ENCODE results near the gene GNG14.
A peak's percentile ranks its signal among the peaks of the same experiment; 100 is the strongest.

The GNG14 gene

DNA sequence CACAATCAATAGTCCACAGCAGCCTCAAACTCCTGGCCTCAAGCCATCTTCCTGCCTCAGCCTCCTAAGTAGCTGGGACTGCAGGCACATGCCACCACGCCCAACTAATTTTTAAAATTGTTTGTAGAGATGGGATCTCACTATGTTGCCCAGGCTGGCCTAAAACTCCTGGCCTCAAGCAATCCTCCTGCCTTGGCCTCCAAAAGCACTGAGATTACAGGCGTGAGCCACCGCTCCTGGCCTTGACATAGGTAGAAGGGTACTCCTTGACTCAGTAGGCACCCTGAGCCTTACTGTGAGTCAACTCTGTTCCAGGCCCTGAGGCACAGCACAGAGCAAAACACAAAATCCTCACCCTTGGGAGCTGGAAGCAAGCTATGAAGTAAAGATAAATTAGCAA lies 28.1 kb downstream of the GNG14 start:
- Histone ChIP-seq H3K36me3 (ENCODE audit: insufficient read depth, low read length) (peaks cover 89% of the 10 kb centered on the region), H3F3A (ENCODE audit: insufficient read depth, low read length) (no peaks in the 10 kb centered on the region), H3K27ac (ENCODE audit: low read depth, low read length, poor library complexity, severe bottlenecking) (no peak overlapping the region), H3K9me2 (ENCODE audit: low read depth, low read length) (no peaks in the 10 kb centered on the region), H3K4me1 (ENCODE audit: insufficient read depth, low read length, severe bottlenecking) (peaks cover 8% of the 10 kb centered on the region), H3K27me3 (ENCODE audit: insufficient read depth, low read length) (no peaks in the 10 kb centered on the region), H3K4me2 (ENCODE audit: low read length) (no peak overlapping the region), H3K9me3 (ENCODE audit: low read length) (no peaks in the 10 kb centered on the region), H4K20me1 (ENCODE audit: insufficient read depth, low read length) (no peaks in the 10 kb centered on the region), H2AFZ (ENCODE audit: low read length) (no peak overlapping the region), H3K4me3 (ENCODE audit: low read depth, low read length, poor library complexity, severe bottlenecking) (no peak overlapping the region), H3K79me2 (ENCODE audit: insufficient read depth, low read length) (peaks cover 29% of the 10 kb centered on the region), H3K9ac (ENCODE audit: low read length) (no peak overlapping the region)
- no peak for TF ChIP-seq EZH2 (IDR thresholded peaks at IDR 0.05; ENCODE audit: borderline replicate concordance, low read length)
- TF ChIP-seq, protein P1, sequence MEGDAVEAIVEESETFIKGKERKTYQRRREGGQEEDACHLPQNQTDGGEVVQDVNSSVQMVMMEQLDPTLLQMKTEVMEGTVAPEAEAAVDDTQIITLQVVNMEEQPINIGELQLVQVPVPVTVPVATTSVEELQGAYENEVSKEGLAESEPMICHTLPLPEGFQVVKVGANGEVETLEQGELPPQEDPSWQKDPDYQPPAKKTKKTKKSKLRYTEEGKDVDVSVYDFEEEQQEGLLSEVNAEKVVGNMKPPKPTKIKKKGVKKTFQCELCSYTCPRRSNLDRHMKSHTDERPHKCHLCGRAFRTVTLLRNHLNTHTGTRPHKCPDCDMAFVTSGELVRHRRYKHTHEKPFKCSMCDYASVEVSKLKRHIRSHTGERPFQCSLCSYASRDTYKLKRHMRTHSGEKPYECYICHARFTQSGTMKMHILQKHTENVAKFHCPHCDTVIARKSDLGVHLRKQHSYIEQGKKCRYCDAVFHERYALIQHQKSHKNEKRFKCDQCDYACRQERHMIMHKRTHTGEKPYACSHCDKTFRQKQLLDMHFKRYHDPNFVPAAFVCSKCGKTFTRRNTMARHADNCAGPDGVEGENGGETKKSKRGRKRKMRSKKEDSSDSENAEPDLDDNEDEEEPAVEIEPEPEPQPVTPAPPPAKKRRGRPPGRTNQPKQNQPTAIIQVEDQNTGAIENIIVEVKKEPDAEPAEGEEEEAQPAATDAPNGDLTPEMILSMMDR (IDR thresholded peaks at IDR 0.05; ENCODE audit: low read length) = no peak

DNA sequence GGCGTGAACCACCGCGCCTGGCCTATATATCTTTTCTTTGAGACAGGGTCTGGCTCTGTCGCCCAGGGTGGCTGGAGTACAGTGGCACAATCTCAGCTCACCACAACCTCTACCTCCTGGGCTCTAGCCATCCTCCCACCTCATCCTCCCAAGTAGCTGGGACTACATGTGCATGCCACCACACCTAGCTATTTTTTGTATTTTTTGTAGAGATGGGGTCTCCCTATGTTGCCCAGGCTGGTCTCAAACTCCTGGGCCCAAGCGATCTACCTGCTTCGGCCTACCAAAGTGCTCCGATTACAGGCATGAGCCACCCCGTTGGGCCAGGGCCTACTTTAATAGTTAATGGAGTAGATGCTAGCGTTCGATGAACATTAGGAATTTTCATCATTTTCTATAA lies 32.5 kb downstream of the GNG14 start:
- Histone ChIP-seq H3K36me3 (ENCODE audit: insufficient read depth, low read length) (peaks cover 52% of the 10 kb centered on the region), H3K79me2 (ENCODE audit: insufficient read depth, low read length) (peaks cover 54% of the 10 kb centered on the region), H3K4me2 (ENCODE audit: low read length) (peak overlapping the region; percentile 86), H3K4me1 (ENCODE audit: insufficient read depth, low read length, severe bottlenecking) (peaks cover 17% of the 10 kb centered on the region), H3K4me3 (ENCODE audit: low read depth, low read length, poor library complexity, severe bottlenecking) (peak overlapping the region; percentile 73), H3F3A (ENCODE audit: insufficient read depth, low read length) (no peaks in the 10 kb centered on the region), H3K9me2 (ENCODE audit: low read depth, low read length) (no peaks in the 10 kb centered on the region), H3K27ac (ENCODE audit: low read depth, low read length, poor library complexity, severe bottlenecking) (no peak overlapping the region), H3K27me3 (ENCODE audit: insufficient read depth, low read length) (no peaks in the 10 kb centered on the region), H3K9ac (ENCODE audit: low read length) (peak overlapping the region; percentile 90; the same call in 1 of the 2 replicates), H2AFZ (ENCODE audit: low read length) (no peak overlapping the region), H3K9me3 (ENCODE audit: low read length) (no peaks in the 10 kb centered on the region), H4K20me1 (ENCODE audit: insufficient read depth, low read length) (no peaks in the 10 kb centered on the region)
- TF ChIP-seq EZH2 (IDR thresholded peaks at IDR 0.05; ENCODE audit: borderline replicate concordance, low read length) = no peak
- TF ChIP-seq, protein P1 (IDR thresholded peaks at IDR 0.05; ENCODE audit: low read length) = no peak

DNA sequence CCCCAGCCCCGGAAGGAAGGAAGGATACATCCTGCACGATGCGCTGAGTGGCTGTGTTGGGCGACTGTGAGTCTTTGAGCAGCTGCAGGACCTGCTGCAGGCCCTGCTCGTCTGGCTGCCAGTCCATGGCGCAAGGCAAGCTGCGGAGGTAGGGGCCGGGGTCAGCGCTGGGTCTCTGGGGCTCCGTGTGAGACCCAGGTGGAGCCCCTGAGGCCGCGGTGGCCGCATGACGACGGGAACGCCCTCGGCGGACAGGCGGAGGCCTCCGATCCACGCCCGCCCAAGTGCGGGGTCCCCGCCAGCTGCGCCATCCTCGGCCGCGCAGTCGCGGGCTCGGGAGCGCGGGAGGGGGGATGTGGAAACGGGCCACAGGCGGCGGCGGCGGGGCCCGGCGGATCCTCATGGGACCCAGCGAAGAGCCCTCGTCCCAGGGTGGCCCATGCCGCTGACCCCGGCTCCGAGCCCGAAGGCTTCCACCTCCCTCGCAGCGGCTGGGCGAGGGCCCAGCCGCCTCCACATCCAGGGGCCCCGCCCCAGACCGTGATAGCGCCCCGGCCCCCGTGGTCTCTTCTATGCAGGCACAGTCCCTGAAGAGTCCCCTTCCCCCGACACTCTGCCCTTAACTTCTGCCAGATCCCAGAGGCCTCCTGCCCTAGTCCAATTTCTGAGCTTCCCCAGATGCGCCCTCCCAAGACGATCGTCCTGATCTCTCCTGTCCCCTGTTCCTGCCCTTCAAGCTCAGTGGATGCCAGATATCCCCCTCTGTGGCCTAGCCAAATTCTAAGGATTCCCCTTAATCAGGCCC lies 33.3 kb downstream of the GNG14 start:
- Histone ChIP-seq H3K36me3 (ENCODE audit: insufficient read depth, low read length) (peaks cover 45% of the 10 kb centered on the region), H3F3A (ENCODE audit: insufficient read depth, low read length) (no peaks in the 10 kb centered on the region), H3K4me3 (ENCODE audit: low read depth, low read length, poor library complexity, severe bottlenecking) (peak overlapping the region; percentile 73), H3K4me2 (ENCODE audit: low read length) (peak overlapping the region; percentile 86), H3K79me2 (ENCODE audit: insufficient read depth, low read length) (peaks cover 54% of the 10 kb centered on the region), H4K20me1 (ENCODE audit: insufficient read depth, low read length) (no peaks in the 10 kb centered on the region), H3K9me3 (ENCODE audit: low read length) (no peaks in the 10 kb centered on the region), H3K9me2 (ENCODE audit: low read depth, low read length) (no peaks in the 10 kb centered on the region), H3K9ac (ENCODE audit: low read length) (peak overlapping the region; percentile 90), H3K27ac (ENCODE audit: low read depth, low read length, poor library complexity, severe bottlenecking) (peak overlapping the region; percentile 44), H3K4me1 (ENCODE audit: insufficient read depth, low read length, severe bottlenecking) (peaks cover 23% of the 10 kb centered on the region), H3K27me3 (ENCODE audit: insufficient read depth, low read length) (no peaks in the 10 kb centered on the region), H2AFZ (ENCODE audit: low read length) (no peak overlapping the region)
- no peak for TF ChIP-seq EZH2 (IDR thresholded peaks at IDR 0.05; ENCODE audit: borderline replicate concordance, low read length)
- TF ChIP-seq, protein P1 (IDR thresholded peaks at IDR 0.05; ENCODE audit: low read length) = no peak

Data from OCI-LY1 (cell line).